ENCODE results near the gene HSD17B2.

Gene HSD17B2

GRCh38 chr16:82055728-82056549 lies 20.9 kb downstream of the HSD17B2 start:
- H3K36me3 ChIP-seq, result no peaks in the 10 kb centered on the region
- peaks cover 0 to 11% of the 10 kb centered on the region in 2 donors for H3K27me3 ChIP-seq
- TF ChIP-seq CTCF (IDR thresholded peaks at IDR 0.05), result no peak
- intact Hi-C loops (cut with DNase I; ENCODE audit: low total_unique reads), result no loop called here
- no peaks in the 10 kb centered on the region for H3K4me1 ChIP-seq
- no peaks in the 10 kb centered on the region for H3K9me3 ChIP-seq
- no peak overlapping the region for H3K27ac ChIP-seq
- no peak for DNase-seq
- H3K4me3 ChIP-seq, result no peak overlapping the region

GRCh38 chr16:82056550-82056896 lies 21.5 kb downstream of the HSD17B2 start:
- Histone ChIP-seq H3K4me3 (no peak overlapping the region), H3K36me3 (no peaks in the 10 kb centered on the region), H3K27me3 (peaks cover 0 to 11% of the 10 kb centered on the region in 2 donors), H3K9me3 (no peaks in the 10 kb centered on the region), H3K4me1 (no peaks in the 10 kb centered on the region), H3K27ac (no peak overlapping the region)
- no peak for TF ChIP-seq CTCF (IDR thresholded peaks at IDR 0.05)
- no peak for DNase-seq
- intact Hi-C loops (cut with DNase I; ENCODE audit: low total_unique reads), result no loop called here

GRCh38 chr16:82059161-82059982 lies 24.3 kb downstream of the HSD17B2 start:
- H3K4me3 ChIP-seq, result no peak overlapping the region
- TF ChIP-seq CTCF (IDR thresholded peaks at IDR 0.05), result no peak
- no peaks in the 10 kb centered on the region for H3K9me3 ChIP-seq
- no peak for DNase-seq
- H3K27me3 ChIP-seq, result peaks cover 0 to 11% of the 10 kb centered on the region in 2 donors
- H3K4me1 ChIP-seq, result no peaks in the 10 kb centered on the region
- H3K27ac ChIP-seq, result no peak overlapping the region
- no peaks in the 10 kb centered on the region for H3K36me3 ChIP-seq
- intact Hi-C loops (cut with DNase I; ENCODE audit: low total_unique reads), result no loop called here

- no peaks in the 10 kb centered on the region for H3K4me1 ChIP-seq
- TF ChIP-seq CTCF (IDR thresholded peaks at IDR 0.05), result no peak
- H3K36me3 ChIP-seq, result no peaks in the 10 kb centered on the region
- peaks cover 0 to 12% of the 10 kb centered on the region in 2 donors for H3K27me3 ChIP-seq
- intact Hi-C loops (cut with DNase I; ENCODE audit: low total_unique reads), result no loop called here
- DNase-seq, result no peak
- no peak overlapping the region for H3K4me3 ChIP-seq
- no peaks in the 10 kb centered on the region for H3K9me3 ChIP-seq
- H3K27ac ChIP-seq, result no peak overlapping the region
Observed at GRCh38 chr16:82059983-82060421, 24.9 kb downstream of the HSD17B2 start.

GRCh38 chr16:82061861-82062525 lies 26.9 kb downstream of the HSD17B2 start:
- Histone ChIP-seq H3K36me3 (no peaks in the 10 kb centered on the region), H3K9me3 (no peaks in the 10 kb centered on the region), H3K27me3 (peaks cover 0 to 18% of the 10 kb centered on the region in 2 donors), H3K4me1 (no peaks in the 10 kb centered on the region), H3K27ac (no peak overlapping the region), H3K4me3 (no peak overlapping the region)
- TF ChIP-seq CTCF (IDR thresholded peaks at IDR 0.05), result peak in 1 of 2 experiments; percentile 25
- intact Hi-C loops (cut with DNase I; ENCODE audit: low total_unique reads), result no loop called here
- DNase-seq, result no peak

Data from tibial artery (tissue), 4 donors.